HEK293 (cell line): ENCODE data around the gene FRMD4A.

Experiments
- CTCF ChIA-PET: fragments of 350-600 bp; formaldehyde crosslinking; extraction: SDS; loops from one replicate; lab custom pipeline; 2021; ENCODE audit warnings: antibody characterized with exemption; lab: Yijun Ruan, JAX
- POLR2A ChIA-PET: fragments of 300-600 bp; formaldehyde crosslinking; extraction: SDS; loops from one replicate; lab custom pipeline; 2020; ENCODE audit warnings: antibody characterized with exemption, inconsistent platforms; lab: Yijun Ruan, JAX
- H3K27ac ChIP-seq: fragments of 200-500 bp; sonication (Bioruptor generic); 2 replicates; pipeline ENCODE4 v1.5.1; 2014; ENCODE audit warnings: low read depth, low read length, control low read depth, inconsistent platforms; ENCODE audit errors: extremely low read depth
- H3K36me3 ChIP-seq, 2 experiments: fragments of 200-500 bp in 1 of 2; sonication (Bioruptor generic) in 1 of 2; 1 replicate in 1 of 2; 2 replicates in 1 of 2; pipeline ENCODE4 v1.5.1; 2014 to 2017; ENCODE audit warnings: inconsistent platforms in 2 of 2, low read length in 2 of 2; ENCODE audit not compliant: control insufficient read depth in 2 of 2, insufficient read depth in 1 of 2
- H3K4me1 ChIP-seq: fragments of 200-500 bp; sonication (Bioruptor generic); 2 replicates; pipeline ENCODE4 v1.5.1; 2014; ENCODE audit warnings: mild to moderate bottlenecking, low read length, inconsistent platforms; ENCODE audit not compliant: control insufficient read depth, insufficient read depth
- H3K4me3 ChIP-seq: 2 replicates; pipeline ENCODE4 v1.5.1; 2011; ENCODE audit warnings: low read depth, mild to moderate bottlenecking, control low read depth, low read length, moderate library complexity
- H3K9me3 ChIP-seq: fragments of 200-500 bp; sonication (Bioruptor generic); 2 replicates; pipeline ENCODE4 v1.5.1; 2014; ENCODE audit warnings: low read depth, low read length, inconsistent platforms; ENCODE audit not compliant: control insufficient read depth, insufficient read depth
- PRDM1 ChIP-seq: fragments of 450-650 bp; formaldehyde crosslinking; IDR thresholded peaks from 2 replicates; pipeline ENCODE4; 2016; ENCODE audit warnings: missing biosample characterization, missing genetic modification characterization
- SCRT1 ChIP-seq: fragments of 450-650 bp; formaldehyde crosslinking; IDR thresholded peaks from 2 replicates; pipeline ENCODE4 v1.5.1; 2016; ENCODE audit warnings: missing biosample characterization, missing genetic modification characterization, borderline replicate concordance
- SCRT2 ChIP-seq: fragments of 450-650 bp; formaldehyde crosslinking; IDR thresholded peaks from 2 replicates; pipeline ENCODE4 v1.5.1; 2016; ENCODE audit warnings: missing biosample characterization, missing genetic modification characterization
- SP3 ChIP-seq: fragments of 450-650 bp; formaldehyde crosslinking; IDR thresholded peaks from 2 replicates; pipeline ENCODE4 v1.5.1; 2016; ENCODE audit warnings: missing biosample characterization, missing genetic modification characterization
- TRIM28 ChIP-seq: IDR thresholded peaks from 2 replicates; pipeline ENCODE4 v1.6.1; 2011; ENCODE audit warnings: low read length, control low read depth, borderline replicate concordance
- ZFP37 ChIP-seq: fragments of 450-650 bp; formaldehyde crosslinking; IDR thresholded peaks from 2 replicates; pipeline ENCODE4 v1.5.1; 2016; ENCODE audit warnings: missing biosample characterization, missing genetic modification characterization
- ZNF112 ChIP-seq: fragments of 450-650 bp; formaldehyde crosslinking; IDR thresholded peaks from 2 replicates; pipeline ENCODE4 v1.5.0; 2017; ENCODE audit warnings: missing biosample characterization, missing genetic modification characterization
- ZNF155 ChIP-seq: fragments of 450-650 bp; formaldehyde crosslinking; IDR thresholded peaks from 2 replicates; pipeline ENCODE4 v1.5.1; 2016; ENCODE audit warnings: missing biosample characterization, missing genetic modification characterization
- ZNF169 ChIP-seq: fragments of 450-650 bp; formaldehyde crosslinking; IDR thresholded peaks from 2 replicates; pipeline ENCODE4 v1.5.1; 2016; ENCODE audit warnings: missing biosample characterization, missing genetic modification characterization
- ZNF274 ChIP-seq, 2 experiments: fragments of 200-500 bp in 1 of 2; fragments of 450-650 bp in 1 of 2; sonication (Bioruptor generic) in 1 of 2; formaldehyde crosslinking in 1 of 2; IDR thresholded peaks; 2 replicates each; pipeline versions ENCODE4 v1.5.1 to v1.6.1; 2014 to 2016; ENCODE audit warnings: borderline replicate concordance in 1 of 2, inconsistent platforms in 1 of 2, low read length in 1 of 2, missing biosample characterization in 1 of 2, missing genetic modification characterization in 1 of 2
- ZNF292 ChIP-seq: fragments of 450-650 bp; formaldehyde crosslinking; IDR thresholded peaks from 2 replicates; pipeline ENCODE4 v1.5.1; 2016; ENCODE audit warnings: low read depth, missing biosample characterization, missing genetic modification characterization, borderline replicate concordance
- ZNF391 ChIP-seq: fragments of 450-650 bp; formaldehyde crosslinking; IDR thresholded peaks from 2 replicates; pipeline ENCODE4 v1.5.1; 2016; ENCODE audit warnings: low read depth, missing biosample characterization, missing genetic modification characterization, borderline replicate concordance
- ZNF664 ChIP-seq: fragments of 450-650 bp; formaldehyde crosslinking; IDR thresholded peaks from 2 replicates; pipeline ENCODE4 v1.5.1; 2016; ENCODE audit warnings: missing biosample characterization, missing genetic modification characterization
- ZSCAN23 ChIP-seq: fragments of 450-650 bp; formaldehyde crosslinking; IDR thresholded peaks from 2 replicates; pipeline ENCODE4 v1.5.1; 2016; ENCODE audit warnings: missing biosample characterization, missing genetic modification characterization
- TF ChIP-seq, protein P1 (sequence below): fragments of 450-650 bp; formaldehyde crosslinking; IDR thresholded peaks from 2 replicates; pipeline ENCODE4 v1.5.1; 2016; ENCODE audit warnings: missing biosample characterization, missing genetic modification characterization
- TF ChIP-seq, protein P2 (sequence below): fragments of 450-650 bp; formaldehyde crosslinking; IDR thresholded peaks from 2 replicates; pipeline ENCODE4 v1.5.1; 2016; ENCODE audit warnings: missing biosample characterization, missing genetic modification characterization, borderline replicate concordance
- TF ChIP-seq, protein P3 (sequence below): fragments of 450-650 bp; formaldehyde crosslinking; IDR thresholded peaks from 2 replicates; pipeline ENCODE4 v1.5.1; 2017; ENCODE audit warnings: missing biosample characterization, missing genetic modification characterization
- TF ChIP-seq, protein P4 (sequence below): fragments of 450-650 bp; formaldehyde crosslinking; IDR thresholded peaks from 2 replicates; pipeline ENCODE4 v1.5.1; 2016; ENCODE audit warnings: missing biosample characterization, missing genetic modification characterization, low read depth

Gene FRMD4A

DNA sequence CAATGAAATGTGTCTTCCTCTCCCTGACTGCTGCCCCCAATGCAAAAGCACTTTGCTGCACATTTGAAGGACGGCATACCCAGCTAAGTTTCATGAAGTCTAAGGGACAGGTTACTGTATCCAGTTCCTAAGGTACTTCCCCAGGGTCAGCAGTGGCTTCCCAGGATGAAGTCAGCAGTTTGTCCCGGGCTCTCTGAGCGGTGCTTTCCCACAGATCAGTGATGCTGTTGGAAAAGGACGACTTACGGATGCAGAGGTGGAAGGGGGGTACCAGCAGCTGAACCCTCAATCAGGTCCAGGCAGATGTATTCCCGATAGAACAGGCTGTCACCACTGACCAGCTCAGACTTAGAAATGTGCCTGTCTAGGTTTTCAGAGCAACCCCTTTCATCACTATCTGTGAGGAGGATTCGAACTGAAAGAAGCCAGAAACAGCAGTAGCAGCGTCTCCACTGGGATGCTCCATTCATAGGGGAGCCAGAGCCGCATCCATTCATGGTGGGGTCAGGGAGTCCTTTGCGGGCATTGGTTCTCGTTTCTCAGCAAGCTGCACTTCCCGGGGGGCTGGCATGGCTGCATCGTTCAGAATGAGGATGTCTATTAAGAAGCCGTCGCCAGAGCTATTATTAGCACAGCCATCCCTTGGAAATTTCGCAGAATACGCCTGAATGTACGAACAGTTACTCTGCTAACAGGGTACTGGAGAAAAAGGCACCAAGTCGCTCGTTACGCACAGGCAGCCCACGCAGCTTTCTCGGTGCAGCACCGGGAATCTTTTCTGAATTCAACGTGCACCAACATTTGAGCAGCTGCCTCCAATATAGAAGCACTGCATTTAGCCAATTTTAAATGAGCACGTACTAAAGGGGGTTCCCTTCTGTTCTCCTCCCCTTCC is 440.2 kb downstream of the FRMD4A start:
- ChIA-PET CTCF (interaction anchor here (0.6 kb wide), 1 partner anchor 116 kb away, joined by 3 read pairs; no protein-coding TSS in a partner anchor), POLR2A (no interaction called here)
- peak; percentile 97 for TF ChIP-seq ZNF664
- TF ChIP-seq TRIM28, result no peak
- TF ChIP-seq ZNF155 (tag by site-specific recombination), result no peak
- no peak for TF ChIP-seq ZNF169
- TF ChIP-seq, protein P1, sequence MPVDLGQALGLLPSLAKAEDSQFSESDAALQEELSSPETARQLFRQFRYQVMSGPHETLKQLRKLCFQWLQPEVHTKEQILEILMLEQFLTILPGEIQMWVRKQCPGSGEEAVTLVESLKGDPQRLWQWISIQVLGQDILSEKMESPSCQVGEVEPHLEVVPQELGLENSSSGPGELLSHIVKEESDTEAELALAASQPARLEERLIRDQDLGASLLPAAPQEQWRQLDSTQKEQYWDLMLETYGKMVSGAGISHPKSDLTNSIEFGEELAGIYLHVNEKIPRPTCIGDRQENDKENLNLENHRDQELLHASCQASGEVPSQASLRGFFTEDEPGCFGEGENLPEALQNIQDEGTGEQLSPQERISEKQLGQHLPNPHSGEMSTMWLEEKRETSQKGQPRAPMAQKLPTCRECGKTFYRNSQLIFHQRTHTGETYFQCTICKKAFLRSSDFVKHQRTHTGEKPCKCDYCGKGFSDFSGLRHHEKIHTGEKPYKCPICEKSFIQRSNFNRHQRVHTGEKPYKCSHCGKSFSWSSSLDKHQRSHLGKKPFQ, result no peak
- TF ChIP-seq, protein P2, sequence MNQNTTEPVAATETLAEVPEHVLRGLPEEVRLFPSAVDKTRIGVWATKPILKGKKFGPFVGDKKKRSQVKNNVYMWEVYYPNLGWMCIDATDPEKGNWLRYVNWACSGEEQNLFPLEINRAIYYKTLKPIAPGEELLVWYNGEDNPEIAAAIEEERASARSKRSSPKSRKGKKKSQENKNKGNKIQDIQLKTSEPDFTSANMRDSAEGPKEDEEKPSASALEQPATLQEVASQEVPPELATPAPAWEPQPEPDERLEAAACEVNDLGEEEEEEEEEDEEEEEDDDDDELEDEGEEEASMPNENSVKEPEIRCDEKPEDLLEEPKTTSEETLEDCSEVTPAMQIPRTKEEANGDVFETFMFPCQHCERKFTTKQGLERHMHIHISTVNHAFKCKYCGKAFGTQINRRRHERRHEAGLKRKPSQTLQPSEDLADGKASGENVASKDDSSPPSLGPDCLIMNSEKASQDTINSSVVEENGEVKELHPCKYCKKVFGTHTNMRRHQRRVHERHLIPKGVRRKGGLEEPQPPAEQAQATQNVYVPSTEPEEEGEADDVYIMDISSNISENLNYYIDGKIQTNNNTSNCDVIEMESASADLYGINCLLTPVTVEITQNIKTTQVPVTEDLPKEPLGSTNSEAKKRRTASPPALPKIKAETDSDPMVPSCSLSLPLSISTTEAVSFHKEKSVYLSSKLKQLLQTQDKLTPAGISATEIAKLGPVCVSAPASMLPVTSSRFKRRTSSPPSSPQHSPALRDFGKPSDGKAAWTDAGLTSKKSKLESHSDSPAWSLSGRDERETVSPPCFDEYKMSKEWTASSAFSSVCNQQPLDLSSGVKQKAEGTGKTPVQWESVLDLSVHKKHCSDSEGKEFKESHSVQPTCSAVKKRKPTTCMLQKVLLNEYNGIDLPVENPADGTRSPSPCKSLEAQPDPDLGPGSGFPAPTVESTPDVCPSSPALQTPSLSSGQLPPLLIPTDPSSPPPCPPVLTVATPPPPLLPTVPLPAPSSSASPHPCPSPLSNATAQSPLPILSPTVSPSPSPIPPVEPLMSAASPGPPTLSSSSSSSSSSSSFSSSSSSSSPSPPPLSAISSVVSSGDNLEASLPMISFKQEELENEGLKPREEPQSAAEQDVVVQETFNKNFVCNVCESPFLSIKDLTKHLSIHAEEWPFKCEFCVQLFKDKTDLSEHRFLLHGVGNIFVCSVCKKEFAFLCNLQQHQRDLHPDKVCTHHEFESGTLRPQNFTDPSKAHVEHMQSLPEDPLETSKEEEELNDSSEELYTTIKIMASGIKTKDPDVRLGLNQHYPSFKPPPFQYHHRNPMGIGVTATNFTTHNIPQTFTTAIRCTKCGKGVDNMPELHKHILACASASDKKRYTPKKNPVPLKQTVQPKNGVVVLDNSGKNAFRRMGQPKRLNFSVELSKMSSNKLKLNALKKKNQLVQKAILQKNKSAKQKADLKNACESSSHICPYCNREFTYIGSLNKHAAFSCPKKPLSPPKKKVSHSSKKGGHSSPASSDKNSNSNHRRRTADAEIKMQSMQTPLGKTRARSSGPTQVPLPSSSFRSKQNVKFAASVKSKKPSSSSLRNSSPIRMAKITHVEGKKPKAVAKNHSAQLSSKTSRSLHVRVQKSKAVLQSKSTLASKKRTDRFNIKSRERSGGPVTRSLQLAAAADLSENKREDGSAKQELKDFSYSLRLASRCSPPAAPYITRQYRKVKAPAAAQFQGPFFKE (tag by site-specific recombination), result no peak
- no peak for TF ChIP-seq ZFP37
- no peak overlapping the region; the same call in 1 of the 2 replicates for H3K27ac ChIP-seq
- no peaks in the 10 kb centered on the region for H3K4me1 ChIP-seq
- H3K36me3 ChIP-seq, result no peaks in the 10 kb centered on the region
- no peak overlapping the region for H3K4me3 ChIP-seq
- no peaks in the 10 kb centered on the region for H3K9me3 ChIP-seq

DNA sequence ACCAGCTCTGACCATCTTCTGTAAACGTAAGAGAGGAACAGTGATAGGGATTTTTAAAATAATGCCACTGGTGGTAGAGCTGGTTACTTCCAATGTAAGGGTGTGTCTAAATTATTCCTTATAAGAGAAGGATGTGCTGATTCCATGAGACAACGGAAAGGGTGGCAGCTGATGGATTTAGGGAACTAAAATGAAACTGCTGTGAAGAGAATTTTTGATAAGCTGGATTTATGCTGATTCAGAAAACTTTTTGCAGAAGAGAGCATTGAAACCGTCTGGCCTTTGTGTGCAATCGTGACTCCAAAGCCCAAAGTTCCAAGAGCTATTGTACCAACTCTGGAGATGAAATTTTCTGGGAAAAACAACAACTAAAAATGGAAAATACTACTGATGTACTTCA is 443.0 kb downstream of the FRMD4A start:
- Histone ChIP-seq H3K27ac (no peak overlapping the region), H3K9me3 (no peaks in the 10 kb centered on the region), H3K4me1 (no peaks in the 10 kb centered on the region), H3K4me3 (no peak overlapping the region), H3K36me3 (no peaks in the 10 kb centered on the region)
- CTCF ChIA-PET, result interaction anchor here (0.7 kb wide), 1 partner anchor 410 kb away, joined by 3 read pairs; no protein-coding TSS in a partner anchor
- POLR2A ChIA-PET, result no interaction called here
- TF ChIP-seq, protein P3, sequence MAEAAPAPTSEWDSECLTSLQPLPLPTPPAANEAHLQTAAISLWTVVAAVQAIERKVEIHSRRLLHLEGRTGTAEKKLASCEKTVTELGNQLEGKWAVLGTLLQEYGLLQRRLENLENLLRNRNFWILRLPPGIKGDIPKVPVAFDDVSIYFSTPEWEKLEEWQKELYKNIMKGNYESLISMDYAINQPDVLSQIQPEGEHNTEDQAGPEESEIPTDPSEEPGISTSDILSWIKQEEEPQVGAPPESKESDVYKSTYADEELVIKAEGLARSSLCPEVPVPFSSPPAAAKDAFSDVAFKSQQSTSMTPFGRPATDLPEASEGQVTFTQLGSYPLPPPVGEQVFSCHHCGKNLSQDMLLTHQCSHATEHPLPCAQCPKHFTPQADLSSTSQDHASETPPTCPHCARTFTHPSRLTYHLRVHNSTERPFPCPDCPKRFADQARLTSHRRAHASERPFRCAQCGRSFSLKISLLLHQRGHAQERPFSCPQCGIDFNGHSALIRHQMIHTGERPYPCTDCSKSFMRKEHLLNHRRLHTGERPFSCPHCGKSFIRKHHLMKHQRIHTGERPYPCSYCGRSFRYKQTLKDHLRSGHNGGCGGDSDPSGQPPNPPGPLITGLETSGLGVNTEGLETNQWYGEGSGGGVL, result no peak
- TF ChIP-seq ZNF391, result no peak
- no peak for TF ChIP-seq ZNF292 (tag by site-specific recombination)
- no peak for TF ChIP-seq PRDM1 (tag by site-specific recombination)
- no peak for TF ChIP-seq ZNF274 (IDR thresholded peaks at IDR 0.05; ENCODE audit: low read length)
- no peak for TF ChIP-seq ZNF274 (tag by site-specific recombination; IDR thresholded peaks at IDR 0.05; ENCODE audit: borderline replicate concordance)
- no peak for TF ChIP-seq SCRT2
- no peak for TF ChIP-seq SP3
- TF ChIP-seq ZNF112 (tag by site-specific recombination), result no peak
- TF ChIP-seq ZSCAN23 (tag by site-specific recombination), result no peak
- no peak for TF ChIP-seq SCRT1 (tag by site-specific recombination)
- TF ChIP-seq, protein P4, sequence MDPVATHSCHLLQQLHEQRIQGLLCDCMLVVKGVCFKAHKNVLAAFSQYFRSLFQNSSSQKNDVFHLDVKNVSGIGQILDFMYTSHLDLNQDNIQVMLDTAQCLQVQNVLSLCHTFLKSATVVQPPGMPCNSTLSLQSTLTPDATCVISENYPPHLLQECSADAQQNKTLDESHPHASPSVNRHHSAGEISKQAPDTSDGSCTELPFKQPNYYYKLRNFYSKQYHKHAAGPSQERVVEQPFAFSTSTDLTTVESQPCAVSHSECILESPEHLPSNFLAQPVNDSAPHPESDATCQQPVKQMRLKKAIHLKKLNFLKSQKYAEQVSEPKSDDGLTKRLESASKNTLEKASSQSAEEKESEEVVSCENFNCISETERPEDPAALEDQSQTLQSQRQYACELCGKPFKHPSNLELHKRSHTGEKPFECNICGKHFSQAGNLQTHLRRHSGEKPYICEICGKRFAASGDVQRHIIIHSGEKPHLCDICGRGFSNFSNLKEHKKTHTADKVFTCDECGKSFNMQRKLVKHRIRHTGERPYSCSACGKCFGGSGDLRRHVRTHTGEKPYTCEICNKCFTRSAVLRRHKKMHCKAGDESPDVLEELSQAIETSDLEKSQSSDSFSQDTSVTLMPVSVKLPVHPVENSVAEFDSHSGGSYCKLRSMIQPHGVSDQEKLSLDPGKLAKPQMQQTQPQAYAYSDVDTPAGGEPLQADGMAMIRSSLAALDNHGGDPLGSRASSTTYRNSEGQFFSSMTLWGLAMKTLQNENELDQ (tag by site-specific recombination), result no peak
